NOMO-1 (cell line): ENCODE results near the gene SLC26A8.
A peak's percentile ranks its signal among the peaks of the same experiment; 100 is the strongest.
"Not testable (repeated sequence)": the region's sequence is repeated elsewhere in the genome, so short reads cannot be mapped to it uniquely, and the experiment has no call there.

ENCODE experiments used
- DNase-seq, 2 experiments: peaks; one replicate each; lab custom pipeline; 2025; ENCODE audit not compliant: unreplicated experiment in 2 of 2; lab: John Stamatoyannopoulos, UW

Gene SLC26A8

GRCh38 chr6:36050947-36051710 is 26.7 kb upstream of the SLC26A8 start:
- no peak for DNase-seq

GRCh38 chr6:36050305-36050704 is 25.9 kb upstream of the SLC26A8 start:
- no peak for DNase-seq

GRCh38 chr6:36049582-36049981 is 25.1 kb upstream of the SLC26A8 start:
- peak in 1 of 2 experiments; percentile 25 for DNase-seq

- no peak for DNase-seq
Observed at GRCh38 chr6:36042618-36043260, 18.3 kb upstream of the SLC26A8 start.

GRCh38 chr6:36040958-36041357 is 16.5 kb upstream of the SLC26A8 start:
- DNase-seq, result no peak

- DNase-seq, result no peak
Observed at GRCh38 chr6:36039112-36039511, 14.7 kb upstream of the SLC26A8 start.

- DNase-seq, result peak; percentile 13 to 25
Observed at GRCh38 chr6:36038120-36038876, 13.9 kb upstream of the SLC26A8 start.

GRCh38 chr6:36035225-36035624 is 10.8 kb upstream of the SLC26A8 start:
- no peak for DNase-seq

- DNase-seq, result no peak
Observed at GRCh38 chr6:36034441-36034840, 10.0 kb upstream of the SLC26A8 start.

GRCh38 chr6:36033935-36034334 is 9.5 kb upstream of the SLC26A8 start:
- peak; percentile 42 to 88 for DNase-seq

- not testable (repeated sequence) for DNase-seq
Observed at GRCh38 chr6:36033144-36033543, 8.7 kb upstream of the SLC26A8 start.

GRCh38 chr6:36032261-36032660 is 7.8 kb upstream of the SLC26A8 start:
- peak; percentile 73 to 84 for DNase-seq

- peak; percentile 61 to 85 for DNase-seq
Observed at GRCh38 chr6:36029464-36029863, 5.0 kb upstream of the SLC26A8 start.

- DNase-seq, result peak in 1 of 2 experiments; percentile 45
Observed at GRCh38 chr6:36028877-36029324, 4.5 kb upstream of the SLC26A8 start.

GRCh38 chr6:36028088-36028876 is 3.8 kb upstream of the SLC26A8 start:
- DNase-seq, result no peak

- DNase-seq, result peak; percentile 93 to 100
Observed at GRCh38 chr6:36027501-36028087, 3.2 kb upstream of the SLC26A8 start, which contains the start of gene MAPK14. Gene MAPK14 (plus strand): TSS chr6:36027808. CDS start chr6:36028158, 350 bp downstream.

- DNase-seq, result no peak
Observed at GRCh38 chr6:36025932-36026327, 1.5 kb upstream of the SLC26A8 start.

GRCh38 chr6:36025260-36025931 is 955 bp upstream of the SLC26A8 start:
- DNase-seq, result no peak

- DNase-seq, result no peak
Observed at GRCh38 chr6:36020154-36020553, 4.3 kb downstream of the SLC26A8 start.

GRCh38 chr6:36019167-36019566 is 5.3 kb downstream of the SLC26A8 start:
- DNase-seq, result peak; percentile 56 to 87
